ENCODE results near the gene MYO7A.

The MYO7A gene

DNA sequence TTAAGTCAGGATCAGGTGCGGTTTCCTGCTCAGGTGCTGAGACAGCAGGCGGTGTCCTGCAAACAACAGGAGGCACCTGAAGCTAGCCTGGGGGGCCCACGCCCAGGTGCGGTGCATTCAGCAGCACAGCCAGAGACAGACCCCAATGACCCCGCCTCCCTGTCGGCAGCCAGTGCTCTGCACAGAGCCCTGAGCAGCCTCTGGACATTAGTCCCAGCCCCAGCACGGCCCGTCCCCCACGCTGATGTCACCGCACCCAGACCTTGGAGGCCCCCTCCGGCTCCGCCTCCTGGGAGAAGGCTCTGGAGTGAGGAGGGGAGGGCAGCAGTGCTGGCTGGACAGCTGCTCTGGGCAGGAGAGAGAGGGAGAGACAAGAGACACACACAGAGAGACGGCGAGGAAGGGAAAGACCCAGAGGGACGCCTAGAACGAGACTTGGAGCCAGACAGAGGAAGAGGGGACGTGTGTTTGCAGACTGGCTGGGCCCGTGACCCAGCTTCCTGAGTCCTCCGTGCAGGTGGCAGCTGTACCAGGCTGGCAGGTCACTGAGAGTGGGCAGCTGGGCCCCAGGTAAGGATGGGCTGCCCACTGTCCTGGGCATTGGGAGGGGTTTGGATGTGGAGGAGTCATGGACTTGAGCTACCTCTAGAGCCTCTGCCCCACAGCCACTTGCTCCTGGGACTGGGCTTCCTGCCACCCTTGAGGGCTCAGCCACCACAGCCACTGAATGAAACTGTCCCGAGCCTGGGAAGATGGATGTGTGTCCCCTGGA lies at the start of gene MYO7A:
TSS of gene MYO7A (plus strand) at position 327 of the 772 bp plus-strand sequence. CDS start 2,389 bp downstream, outside the sequence.
- no peak for DNase-seq (ENCODE audit: low spot score)

DNA sequence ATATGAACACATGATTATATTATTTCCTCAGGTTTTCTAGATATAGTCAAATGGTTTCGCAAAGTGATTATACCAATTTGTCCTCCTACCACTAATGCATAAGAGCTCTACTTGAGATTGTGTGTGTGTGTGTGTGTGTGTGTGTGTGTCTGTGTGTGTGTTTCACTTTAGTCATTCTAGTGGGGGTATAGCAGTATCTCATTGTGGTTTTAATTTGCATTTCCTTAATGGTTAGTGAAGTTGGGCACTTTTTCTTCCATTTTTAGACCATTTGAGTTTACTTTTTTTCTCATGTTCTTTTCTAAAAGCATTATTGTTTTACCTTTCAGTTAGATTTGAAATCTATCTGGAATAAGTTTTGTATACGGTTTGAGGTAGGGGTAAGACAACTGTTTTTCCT lies 48.4 kb upstream of the MYO7A start:
- DNase-seq (ENCODE audit: low spot score), result no peak

DNA sequence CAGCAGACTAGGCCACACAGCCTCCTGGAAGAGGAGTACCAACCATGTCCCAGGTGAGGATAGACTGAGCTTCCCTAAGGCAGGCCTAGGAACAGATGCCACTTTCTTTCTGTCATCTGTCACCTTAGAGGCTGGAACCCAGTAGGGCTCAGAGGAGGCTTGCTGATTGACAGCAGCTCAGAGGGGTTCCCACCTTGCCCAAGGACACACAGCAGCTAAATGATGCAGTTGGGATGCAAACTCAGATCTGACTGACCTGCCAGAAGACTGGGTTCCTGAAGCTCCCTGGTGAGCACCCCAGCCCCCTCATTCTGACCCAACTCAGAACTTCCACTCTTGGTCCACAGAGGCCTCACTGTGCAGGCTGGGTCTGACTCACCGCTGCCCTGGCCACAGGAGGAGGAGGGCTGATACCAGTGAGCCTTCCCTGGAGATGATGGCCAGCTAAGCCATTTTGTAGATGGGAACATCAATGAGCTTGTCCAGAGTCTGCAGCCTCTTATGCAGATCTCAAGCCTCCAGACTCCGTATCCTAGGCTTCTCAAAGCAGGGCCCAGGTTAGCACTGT lies 47.3 kb upstream of the MYO7A start:
- no peak for DNase-seq (ENCODE audit: low spot score)

DNA sequence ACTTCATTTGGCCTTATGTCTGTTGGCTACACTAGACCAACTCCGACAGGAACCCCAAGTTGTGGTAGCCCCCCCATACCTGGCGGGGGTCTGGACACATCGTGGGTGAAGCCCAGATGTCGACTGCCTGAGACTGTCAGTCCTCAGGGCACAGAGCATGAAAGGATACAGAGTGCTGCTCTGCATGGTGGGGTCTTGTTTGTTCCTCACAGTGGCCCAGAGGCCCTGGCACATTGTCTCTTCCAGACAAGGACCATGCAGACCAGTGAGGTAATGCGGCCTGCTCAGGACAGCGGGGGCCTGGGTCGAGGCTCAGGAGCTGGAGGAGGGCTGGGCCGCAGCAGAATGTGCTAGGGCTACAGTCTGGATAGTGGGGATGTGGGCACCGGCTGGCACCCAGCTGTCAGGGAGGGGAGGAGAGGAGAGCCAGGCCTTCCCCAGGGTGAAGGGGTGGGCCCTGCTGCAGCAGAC lies 46.6 kb upstream of the MYO7A start:
- no peak for DNase-seq (ENCODE audit: low spot score)

DNA sequence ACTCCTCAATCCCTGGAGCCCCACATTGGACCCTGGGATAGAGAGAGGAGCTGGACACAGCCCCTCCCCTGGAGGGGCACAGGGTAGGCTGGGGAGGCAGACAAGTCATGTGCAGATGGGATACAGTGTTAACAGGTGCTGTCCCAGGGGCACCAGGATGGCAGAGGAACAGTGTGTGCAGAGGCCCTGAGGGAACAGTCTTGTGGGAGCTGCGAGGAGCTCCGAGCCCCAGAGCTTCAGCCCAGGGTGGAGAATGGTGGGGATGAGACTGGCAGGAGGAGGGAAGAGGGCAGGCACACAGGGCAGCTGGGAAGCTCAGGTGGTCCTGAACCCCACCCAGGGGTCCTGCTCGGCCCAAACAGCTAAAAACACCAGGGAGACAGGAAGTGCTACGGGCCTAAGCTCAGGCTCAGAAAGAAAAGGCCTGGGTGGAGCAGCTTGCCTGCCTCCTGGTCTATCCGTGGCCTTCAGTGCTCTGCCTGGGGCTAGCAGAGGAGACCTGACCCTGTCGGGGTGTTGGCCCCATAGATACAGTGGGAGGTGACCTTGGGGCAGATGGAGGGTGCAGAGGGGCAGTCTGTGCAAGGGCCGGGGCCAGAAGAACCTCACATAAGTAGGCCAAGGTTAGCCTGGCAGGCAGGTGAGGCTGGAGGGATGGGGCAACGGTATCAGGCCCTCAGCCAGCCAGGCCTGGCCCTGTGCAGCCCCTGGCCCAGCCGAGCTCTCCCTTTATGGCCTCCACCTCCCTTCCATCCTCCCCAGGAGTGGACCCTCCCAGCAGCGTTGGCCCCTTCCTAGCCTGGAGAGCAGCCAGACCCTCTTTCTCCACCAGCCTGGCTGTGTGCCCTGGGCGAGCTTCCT lies 45.8 kb upstream of the MYO7A start:
- no peak for DNase-seq (ENCODE audit: low spot score)

DNA sequence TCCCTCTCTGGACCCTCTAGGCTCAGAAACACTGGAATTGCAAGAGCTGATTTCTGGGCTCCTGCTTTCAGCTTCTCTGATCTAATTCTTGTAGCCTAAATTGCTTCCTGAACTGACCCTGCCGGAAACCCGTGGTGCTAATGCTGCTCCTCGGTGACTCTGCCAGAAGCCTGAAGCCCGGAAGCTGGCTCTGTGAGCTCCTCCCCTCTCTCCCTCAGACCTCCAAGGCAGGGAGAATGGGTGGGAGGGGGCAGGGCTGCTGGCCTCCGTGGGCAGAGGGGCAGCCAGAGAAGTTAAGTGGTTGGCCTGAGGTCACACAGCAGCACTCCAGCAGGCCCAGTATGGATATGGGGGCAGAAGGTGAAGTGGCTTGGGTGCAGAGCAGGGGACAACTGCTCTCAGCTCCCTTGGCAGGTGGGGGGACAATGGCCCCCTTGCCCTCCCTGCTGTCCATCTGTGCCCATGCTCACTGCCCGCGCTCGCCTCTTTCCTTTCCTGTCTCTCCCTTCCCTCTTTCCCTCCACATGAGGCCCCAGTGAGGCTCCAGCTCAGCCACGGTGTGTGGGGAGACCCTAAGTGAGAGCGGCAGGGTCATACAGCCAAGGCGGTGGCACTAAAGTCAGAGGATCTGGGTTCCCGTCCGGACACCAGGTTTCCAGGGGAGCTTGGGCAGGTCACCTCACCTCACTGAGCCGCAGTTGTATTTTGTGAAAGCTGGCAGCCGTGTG lies 45.0 kb upstream of the MYO7A start:
- DNase-seq (ENCODE audit: low spot score), result peak; percentile 42

DNA sequence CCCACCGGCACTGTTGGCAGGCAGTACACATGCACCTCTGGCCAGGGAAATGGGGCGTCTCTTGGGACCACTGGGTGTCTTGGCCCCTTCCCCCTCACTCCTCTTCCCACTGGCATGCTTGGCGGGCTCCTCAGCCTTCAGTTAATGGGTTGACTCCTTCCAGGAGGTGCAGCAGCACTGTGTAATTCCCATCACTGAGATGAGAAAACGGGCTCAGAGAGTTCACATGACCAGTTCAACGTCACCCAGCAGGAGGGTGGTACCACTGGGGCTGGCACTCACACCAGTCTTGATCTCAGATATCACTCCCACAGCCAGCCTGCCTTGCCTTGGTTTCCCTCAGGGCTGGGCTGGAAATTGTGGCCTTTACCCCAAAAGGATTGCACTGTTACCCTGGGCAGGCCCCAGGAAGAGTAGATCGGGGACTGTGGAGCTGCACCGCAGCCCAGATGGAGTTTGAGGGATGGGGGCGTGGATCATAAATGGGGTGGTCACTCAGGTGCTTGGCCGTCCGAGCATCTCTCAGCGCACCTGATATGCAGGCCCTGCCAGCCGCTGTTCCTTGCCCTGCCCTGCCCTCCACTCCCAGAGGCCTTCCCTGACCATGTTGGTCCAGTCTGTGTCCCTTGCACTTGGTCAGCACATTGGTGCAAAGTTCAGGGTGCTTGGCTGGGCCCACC lies 44.3 kb upstream of the MYO7A start:
- DNase-seq (ENCODE audit: low spot score), result peak; percentile 64

DNA sequence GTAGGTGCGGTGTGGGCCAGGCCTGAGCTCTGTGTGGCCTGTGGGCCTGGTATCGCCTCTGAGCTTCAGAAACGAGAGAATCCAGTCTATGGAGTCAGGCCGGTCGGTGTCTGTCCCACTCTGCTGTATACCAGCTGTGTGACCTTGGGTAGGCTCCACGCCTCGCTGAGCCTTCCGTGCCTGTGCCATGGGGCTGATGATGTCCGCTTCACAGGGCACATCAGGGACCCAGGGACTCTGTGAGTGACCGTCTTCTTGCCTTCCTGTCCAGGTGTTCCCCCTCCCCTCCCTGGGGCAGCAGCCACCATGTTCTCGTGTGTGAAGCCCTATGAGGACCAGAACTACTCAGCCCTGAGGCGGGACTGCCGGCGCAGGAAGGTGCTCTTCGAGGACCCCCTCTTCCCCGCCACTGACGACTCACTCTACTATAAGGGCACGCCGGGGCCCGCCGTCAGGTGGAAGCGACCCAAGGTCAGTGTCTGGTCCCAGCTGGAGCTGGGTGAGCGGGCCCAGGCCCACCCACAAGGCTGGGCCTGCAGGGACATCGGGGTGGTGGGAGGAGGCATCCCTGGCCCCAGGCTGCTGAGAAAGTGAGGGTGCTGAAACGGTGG lies 43.4 kb upstream of the MYO7A start:
- DNase-seq (ENCODE audit: low spot score), result no peak

DNA sequence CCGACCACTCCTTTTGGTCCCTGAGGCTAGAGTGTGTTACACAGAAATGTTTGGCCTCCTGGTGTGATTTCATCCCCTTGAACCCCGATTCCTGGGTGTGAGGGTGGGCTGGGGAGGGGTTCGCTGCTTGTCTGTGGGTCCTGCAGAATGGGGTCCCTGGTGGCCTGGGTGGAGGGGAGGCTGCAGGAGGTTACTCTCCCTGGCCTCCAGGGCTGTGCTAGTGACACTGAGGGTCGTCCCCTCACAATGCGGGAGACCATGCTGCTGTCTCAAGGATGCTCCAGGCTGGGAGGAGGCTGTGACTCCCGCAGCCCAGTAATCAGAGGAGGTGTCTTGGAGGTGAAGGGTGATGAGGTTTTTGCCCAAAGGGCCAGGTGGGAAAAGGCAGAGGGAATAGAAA lies 42.4 kb upstream of the MYO7A start:
- DNase-seq (ENCODE audit: low spot score), result no peak

DNA sequence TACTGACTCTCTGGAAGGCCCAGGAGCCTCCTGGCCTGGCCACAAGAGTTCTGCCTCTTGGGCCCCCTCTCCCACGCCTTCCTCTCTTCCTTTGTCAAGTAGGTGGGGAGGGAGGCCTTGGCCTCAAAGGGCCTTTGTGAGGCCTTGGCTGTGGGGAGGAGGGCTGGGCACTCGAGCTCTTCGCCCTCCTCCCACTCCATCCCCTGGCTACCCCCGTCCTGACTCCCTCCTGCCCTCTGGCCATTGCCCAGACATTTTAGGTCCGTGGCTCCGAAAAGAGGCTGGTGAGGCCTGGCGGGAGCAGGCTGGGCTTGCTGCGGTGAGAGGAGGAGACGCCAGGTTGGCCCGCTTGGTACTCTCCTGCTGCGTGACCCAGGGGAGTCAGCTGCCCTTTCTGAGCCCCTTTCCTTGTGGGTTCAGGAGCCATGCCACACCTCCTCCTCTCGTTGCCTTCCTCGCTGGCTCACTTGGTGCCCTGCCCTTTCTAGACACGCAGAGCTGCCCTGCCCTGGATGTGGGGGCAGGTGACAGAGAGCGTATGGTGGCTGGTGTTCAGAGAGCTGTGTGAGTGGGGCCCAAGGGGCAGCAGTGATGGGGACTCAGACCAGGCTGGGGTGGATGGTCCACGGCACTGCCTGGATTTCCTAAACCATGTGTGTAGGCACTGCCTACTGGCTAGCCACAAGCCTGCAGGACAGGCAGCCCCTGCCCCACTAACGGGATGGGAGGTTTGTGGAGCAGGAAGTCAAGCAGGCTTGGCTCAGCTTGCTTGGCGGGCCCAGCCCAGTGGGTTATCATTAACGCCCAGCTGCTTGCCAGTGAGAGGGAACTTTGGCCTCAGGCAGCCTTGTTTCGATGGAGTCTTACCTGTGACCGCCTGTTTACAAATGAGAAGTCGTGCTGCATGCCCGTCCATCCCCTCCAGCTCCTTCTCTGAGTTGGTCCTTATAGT lies 41.2 kb upstream of the MYO7A start:
- DNase-seq (ENCODE audit: low spot score), result peak; percentile 94

DNA sequence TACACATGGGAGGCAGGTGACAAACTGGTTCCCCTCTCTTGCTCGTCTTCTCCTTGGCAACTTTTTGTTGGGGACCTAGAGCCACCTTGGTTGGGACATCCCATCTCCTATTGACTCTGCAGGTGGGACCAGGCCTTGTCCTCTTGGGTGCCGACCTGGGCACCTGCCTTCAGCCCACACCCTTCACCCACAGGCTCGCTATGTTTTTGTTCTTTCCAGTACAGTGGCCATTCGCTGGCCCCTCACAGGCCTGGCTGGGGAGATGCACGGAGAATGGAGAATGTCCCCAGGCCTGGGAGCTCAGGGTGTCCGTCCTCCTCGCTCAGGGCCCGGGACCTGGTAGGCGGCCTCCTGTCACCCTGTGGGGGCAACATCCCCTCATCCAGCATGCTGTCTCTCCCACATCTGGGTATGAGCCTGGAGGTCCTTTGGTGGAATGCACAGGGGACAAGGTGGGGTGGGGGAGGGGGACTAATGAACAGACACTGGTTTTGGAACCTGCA lies 40.3 kb upstream of the MYO7A start:
- DNase-seq (ENCODE audit: low spot score), result no peak

DNA sequence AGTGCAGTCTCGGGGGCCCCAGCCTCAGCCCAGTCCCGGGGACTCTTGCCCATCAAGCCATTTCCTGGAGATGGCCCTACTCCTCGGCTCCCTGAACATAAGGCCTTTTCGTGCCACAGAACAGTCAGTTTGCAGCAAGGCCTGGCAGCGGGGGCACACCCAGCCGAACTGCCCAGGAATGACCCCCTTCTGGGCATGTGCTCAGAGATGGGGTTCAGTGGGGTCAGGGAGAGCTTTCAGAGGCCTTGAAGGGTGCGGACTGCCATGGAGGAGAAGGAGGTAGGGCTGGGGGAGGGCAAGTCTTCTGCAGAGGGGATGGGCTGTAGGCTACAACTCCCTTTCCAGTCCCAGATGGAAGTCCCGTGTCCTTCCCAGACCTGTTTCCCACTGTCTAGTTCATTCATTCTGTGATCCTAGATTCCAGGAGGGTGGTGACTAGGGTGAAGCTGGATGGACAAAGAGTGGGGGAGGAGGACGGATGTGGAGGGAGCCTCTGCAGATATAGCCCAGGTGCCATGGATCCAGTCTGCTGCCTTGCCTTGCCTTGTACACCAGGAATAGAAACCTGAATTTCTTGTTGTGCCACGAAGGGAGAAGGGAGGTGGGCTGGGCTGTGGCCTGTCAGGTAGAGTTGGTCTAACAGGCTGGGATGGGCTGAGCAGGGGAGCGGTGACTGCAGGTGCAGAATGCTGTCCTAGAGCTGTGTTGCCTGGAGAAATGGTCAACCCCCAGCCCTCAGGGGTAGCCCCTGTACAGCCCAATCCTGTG lies 39.6 kb upstream of the MYO7A start:
- no peak for DNase-seq (ENCODE audit: low spot score)

DNA sequence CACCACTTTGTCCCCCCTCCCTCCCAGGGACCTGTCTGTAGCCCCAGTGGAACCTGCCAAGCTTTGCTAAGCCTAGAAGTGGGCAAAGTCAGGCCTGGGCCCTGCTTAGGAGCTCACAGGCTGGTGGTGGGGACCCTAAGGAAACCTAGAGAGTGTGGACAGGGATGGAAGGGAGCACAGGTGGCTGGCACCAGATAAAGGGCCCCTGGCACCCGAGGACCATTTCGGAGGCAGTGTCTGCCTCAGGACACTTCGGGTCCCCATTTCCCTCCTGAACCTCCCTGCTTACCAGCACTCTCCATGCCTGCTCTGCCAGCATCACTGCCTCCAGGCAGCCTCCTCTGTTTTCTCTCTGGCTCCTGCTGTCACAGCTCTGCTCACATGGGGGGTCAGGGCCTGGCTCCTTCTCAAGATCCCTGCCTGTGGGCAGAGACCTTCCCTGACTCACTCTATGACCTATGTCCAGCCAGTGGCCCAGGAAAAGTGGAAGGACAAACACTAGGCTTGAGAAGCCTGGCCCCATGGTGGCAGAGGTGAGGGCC lies 39.0 kb upstream of the MYO7A start:
- DNase-seq (ENCODE audit: low spot score), result no peak

DNA sequence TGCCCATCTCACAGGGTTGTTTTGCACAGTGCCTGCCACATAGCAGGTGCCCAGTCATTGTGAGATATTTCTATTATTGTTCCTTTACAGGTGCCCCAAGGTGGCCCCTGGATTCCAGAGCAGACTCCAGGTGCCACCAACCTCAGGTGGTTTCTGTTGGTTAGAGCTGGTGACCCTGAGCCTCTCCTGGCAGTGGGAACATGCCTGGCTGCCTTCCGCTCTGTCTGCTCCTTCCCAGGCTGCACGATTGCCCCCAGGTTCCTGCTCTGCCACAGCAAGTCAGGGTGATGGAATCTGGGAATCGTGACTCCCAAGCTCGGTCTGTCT lies 38.0 kb upstream of the MYO7A start:
- no peak for DNase-seq (ENCODE audit: low spot score)

DNA sequence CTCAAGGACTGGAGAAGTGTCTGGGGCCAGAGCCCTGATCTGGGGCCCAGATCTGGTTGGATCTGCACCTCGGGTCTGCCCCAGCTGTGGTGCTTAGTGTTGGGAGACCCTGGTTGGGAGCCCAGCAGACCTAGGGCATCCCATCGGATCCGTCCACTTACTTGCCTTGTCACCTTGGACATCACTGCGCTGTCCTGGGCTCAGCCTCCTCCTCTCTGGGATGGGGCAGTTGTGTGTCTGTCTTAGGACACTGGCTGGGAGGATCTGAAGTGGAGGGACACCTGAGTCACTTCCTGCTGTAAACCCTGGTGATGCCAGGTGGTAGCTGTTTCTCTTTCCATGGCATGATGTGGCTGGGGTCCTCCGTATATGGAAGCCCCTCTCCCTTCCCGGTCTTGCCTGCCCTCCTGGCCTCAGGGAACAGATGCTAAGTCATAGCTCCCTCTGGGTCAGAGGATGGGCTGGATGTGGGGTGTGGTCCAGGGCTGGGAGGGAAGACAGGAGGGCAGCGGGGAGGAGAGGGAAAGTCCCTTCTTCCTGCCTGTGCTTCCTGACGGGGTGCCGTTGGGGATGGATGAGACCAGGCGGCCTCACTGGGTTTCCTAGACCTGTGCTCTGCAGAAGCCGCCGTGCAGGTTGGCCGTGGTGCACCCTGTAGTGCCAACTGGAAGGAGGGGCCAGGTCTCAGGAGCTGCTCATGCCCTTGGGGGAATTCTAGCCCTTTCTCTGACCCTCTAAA lies 37.5 kb upstream of the MYO7A start:
- no peak for DNase-seq (ENCODE audit: low spot score)

DNA sequence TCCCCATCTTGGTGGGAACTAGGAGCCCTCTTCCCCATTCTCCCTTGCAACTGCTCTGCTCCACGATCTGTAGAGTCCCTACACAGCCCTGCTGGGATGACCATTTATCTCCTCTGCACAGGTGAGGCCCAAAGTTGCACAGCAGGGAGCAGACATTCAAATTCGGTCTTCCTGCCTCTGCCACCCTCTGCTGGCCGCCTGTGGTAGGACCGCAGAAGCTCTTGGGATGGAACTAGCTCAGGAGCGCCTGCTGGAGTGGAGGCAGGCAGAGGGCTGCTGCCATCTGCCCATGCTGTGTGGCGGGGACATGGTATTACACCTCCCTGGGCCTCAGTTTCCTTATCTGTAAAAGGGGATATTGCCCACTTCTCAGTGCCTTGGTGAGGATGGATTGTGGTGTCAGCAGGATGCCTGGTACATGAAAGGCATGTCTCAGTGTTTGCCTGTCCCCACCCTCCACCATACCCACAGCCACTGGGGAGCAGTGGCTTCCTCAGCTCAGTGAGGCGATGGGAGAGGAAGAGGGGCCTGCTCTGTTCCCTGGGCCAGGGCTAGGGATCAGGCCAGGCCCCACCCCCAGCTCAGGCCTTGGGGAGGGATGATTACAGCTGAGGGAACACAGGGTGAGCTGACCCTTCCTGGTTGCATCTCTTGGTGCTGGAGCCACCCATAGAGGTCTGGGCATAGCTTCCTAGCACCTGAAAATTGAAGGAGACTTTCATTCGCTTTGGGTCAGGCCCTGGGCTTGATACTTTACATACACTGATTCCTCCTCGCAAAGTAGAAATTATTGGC lies 36.7 kb upstream of the MYO7A start:
- peak; percentile 90 for DNase-seq (ENCODE audit: low spot score)

DNA sequence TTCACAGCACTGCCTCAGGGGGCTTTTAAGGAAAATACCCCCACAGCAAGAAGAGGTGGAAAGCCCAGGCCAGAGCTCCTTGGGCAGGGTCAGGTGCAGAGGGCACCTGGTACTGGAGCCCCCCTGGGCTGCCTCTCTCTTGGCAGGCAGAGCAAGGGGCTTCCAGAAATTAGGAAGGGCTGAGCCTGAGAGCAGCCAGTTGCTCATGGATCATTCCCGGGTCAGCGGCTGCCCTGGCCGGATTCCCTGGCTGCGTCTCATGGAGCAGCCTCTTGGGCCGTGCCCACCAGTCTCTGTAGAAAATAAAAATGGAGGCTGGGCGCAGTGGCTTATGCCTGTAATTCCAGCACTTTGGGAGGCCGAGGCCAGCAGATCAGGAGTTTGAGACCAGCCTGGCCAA lies 35.7 kb upstream of the MYO7A start:
- DNase-seq (ENCODE audit: low spot score), result no peak

Data from hematopoietic multipotent progenitor cell treated with erythropoietin and hydrocortisone succinate and interleukin-3 and kit ligand, for 15 days (in vitro differentiated cells).